ENCODE results near the gene XBP1. TPM values are rescaled to one million over a fixed set of nuclear protein-coding genes. Genes with fewer than 3 reads are reported as not detected.

Gene XBP1
- total and polyA plus RNA-seq, 2 of the 13 experiments (the other 11 are each of a cell fraction or from before 2014, with no cell fraction given), result 416 to 427 TPM

DNA sequence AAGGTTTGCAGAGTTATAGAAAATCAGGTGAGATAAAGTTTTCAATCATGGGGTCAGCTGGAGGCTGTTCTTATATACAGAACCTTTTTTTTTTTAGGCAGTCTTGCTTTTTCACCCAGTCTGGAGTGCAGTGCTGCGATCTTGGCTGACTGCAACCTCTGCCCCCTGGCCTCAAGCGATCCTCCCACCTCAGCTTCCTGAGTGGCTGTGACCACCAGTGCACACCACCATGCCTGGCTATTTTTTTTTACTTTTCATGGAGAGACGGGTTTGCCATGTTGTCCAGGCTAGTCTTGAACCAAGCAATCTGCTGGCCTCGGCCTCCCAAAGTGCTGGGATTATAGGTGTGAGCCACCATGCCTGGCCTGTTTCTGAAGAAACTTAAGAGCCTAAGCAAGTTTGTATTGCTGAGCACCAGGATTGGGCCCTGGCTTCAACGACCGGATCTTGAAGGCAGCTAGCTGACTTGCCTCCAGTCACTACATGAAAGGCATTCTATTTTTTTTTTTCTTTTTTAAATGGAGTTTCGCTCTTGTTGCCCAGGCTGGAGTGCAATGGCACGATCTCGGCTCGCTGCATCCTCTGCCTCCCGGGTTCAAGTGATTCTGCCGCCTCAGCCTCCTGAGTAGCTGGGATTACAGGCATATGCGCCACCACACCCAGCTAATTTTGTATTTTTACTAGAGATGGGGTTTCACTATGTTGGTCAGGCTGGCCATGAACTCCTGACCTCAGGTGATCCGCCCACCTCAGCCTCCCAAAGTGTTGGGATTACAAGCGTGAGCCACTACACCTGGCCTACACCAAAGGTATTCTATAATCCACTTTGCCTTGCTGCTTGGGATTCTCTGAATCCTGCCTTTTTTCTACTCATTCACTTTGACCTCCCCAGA, 7.6 kb downstream of the XBP1 start (continued):
- TF ChIP-seq SMARCC2 (IDR thresholded peaks at IDR 0.05) (no peak), XBP1 (CRISPR knock-in tag; IDR thresholded peaks at IDR 0.05) (no peak), ZNF589 (CRISPR knock-in tag; conservative IDR thresholded peaks at IDR 0.05) (no peak), LCORL (IDR thresholded peaks at IDR 0.05) (no peak), LCORL (CRISPR knock-in tag; IDR thresholded peaks at IDR 0.05) (no peak), KLF16 (CRISPR knock-in tag; IDR thresholded peaks at IDR 0.05) (peak in 1 of 2 experiments; percentile 73; a peak in 2 of 4 replicates), HMG20A (CRISPR knock-in tag; IDR thresholded peaks at IDR 0.05; ENCODE audit: borderline replicate concordance) (no peak), ZNF839 (CRISPR knock-in tag; IDR thresholded peaks at IDR 0.05; ENCODE audit: borderline replicate concordance) (no peak), SKI (IDR thresholded peaks at IDR 0.05; ENCODE audit: partially characterized antibody) (no peak), RFX3 (CRISPR knock-in tag; IDR thresholded peaks at IDR 0.05) (no peak), SCMH1 (CRISPR knock-in tag; IDR thresholded peaks at IDR 0.05; ENCODE audit: borderline replicate concordance) (no peak), ZNF451 (CRISPR knock-in tag; IDR thresholded peaks at IDR 0.05) (no peak), IRF2 (CRISPR knock-in tag; IDR thresholded peaks at IDR 0.05) (peak; percentile 27; the same call in 1 of the 2 replicates), PPARG (CRISPR knock-in tag; conservative IDR thresholded peaks at IDR 0.05) (0 out of 2 replicates have a peak, but pooled peaks have one; percentile 21), SETDB1 (CRISPR knock-in tag; IDR thresholded peaks at IDR 0.05; ENCODE audit: borderline replicate concordance) (no peak), MXI1 (IDR thresholded peaks at IDR 0.05; ENCODE audit: borderline replicate concordance, low read depth, low read length) (no peak), DR1 (CRISPR knock-in tag; IDR thresholded peaks at IDR 0.05) (no peak), TOE1 (CRISPR knock-in tag; IDR thresholded peaks at IDR 0.05) (0 out of 2 replicates have a peak, but pooled peaks have one; percentile 8), PHF20 (CRISPR knock-in tag; IDR thresholded peaks at IDR 0.05) (no peak), HMG20B (CRISPR knock-in tag; conservative IDR thresholded peaks at IDR 0.05) (0 out of 2 replicates have a peak, but pooled peaks have one; percentile 15), THAP9 (CRISPR knock-in tag; IDR thresholded peaks at IDR 0.05; ENCODE audit: borderline replicate concordance) (no peak), CCDC6 (CRISPR knock-in tag; IDR thresholded peaks at IDR 0.05) (no peak), ZNF124 (CRISPR knock-in tag; IDR thresholded peaks at IDR 0.05) (no peak), ZFP91 (CRISPR knock-in tag; IDR thresholded peaks at IDR 0.05; ENCODE audit: borderline replicate concordance) (peak; percentile 60; the same call in 1 of the 2 replicates), ARNTL (CRISPR knock-in tag; IDR thresholded peaks at IDR 0.05) (no peak)
- TF ChIP-seq, protein P1, sequence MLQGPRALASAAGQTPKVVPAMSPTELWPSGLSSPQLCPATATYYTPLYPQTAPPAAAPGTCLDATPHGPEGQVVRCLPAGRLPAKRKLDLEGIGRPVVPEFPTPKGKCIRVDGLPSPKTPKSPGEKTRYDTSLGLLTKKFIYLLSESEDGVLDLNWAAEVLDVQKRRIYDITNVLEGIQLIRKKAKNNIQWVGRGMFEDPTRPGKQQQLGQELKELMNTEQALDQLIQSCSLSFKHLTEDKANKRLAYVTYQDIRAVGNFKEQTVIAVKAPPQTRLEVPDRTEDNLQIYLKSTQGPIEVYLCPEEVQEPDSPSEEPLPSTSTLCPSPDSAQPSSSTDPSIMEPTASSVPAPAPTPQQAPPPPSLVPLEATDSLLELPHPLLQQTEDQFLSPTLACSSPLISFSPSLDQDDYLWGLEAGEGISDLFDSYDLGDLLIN (CRISPR knock-in tag; IDR thresholded peaks at IDR 0.05; ENCODE audit: borderline replicate concordance), result no peak

All from HepG2 (cell line).